Measurements from ENCODE around the gene SNCA.

SNCA gene

DNA sequence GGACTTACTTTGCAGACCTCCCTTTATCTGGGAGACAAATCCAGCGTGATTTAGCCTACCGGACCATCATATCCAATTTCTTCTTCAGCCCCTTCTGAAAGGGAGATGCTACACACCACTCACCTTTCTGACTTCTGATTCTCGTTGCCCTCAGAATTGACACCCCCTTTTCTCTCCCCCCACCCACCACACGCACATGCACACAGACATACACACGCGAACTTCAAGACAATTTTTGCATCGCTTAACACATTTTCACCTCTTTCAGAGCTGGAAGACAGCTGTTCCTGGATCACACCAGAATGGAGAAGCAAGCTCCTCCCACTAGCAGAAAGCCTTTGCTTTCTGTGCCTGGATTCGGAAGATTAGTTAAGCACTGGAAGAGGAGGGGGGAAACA is 1.0 kb upstream of the SNCA start:
- peak overlapping the region; percentile 66 for H3K4me3 ChIP-seq (ENCODE audit: low read length)
- H3K9me3 ChIP-seq (replicated peaks; ENCODE audit: low read length): no peaks in the 10 kb centered on the region
- no peaks in the 10 kb centered on the region for H3K36me3 ChIP-seq (ENCODE audit: insufficient read depth, low read length)
- H3K4me1 ChIP-seq (ENCODE audit: control insufficient read depth, insufficient read depth, low read length): peaks cover 10% of the 10 kb centered on the region
- no peak overlapping the region for H3K9ac ChIP-seq (ENCODE audit: low read depth, low read length)
- peaks cover 58% of the 10 kb centered on the region for H3K27me3 ChIP-seq (ENCODE audit: control insufficient read depth, insufficient read depth, low read length)
- H3K4me2 ChIP-seq (ENCODE audit: low read length): peak overlapping the region; percentile 76

DNA sequence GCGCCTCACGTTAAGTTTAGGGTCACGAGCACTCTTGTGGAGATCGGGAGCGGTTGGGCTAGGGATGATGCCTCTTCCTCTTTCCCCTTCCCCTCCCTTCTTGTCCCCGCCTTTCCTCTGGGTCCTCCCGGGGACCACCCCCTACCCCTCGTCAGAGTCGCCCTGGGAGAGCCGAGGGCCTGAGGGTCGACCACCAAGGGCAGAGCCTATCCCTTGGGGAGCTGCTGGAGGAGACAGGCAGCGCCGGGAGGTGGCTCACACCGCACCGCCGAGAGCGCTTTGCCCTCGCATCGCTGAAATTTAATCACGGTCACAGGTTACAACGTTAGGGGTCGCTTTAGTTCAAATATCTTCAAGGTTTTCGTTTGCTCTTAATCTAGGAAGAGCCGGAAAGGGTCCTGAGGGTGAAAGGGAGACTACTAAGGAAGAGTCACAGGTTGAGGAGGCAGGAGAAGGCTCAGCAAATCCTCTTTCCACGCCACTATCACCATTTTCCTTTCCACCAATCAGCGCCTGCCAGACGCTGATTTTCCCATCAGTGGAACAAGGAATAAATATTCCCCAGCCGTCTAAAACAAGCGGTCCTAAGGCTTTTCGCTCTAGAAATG is 528 bp upstream of the SNCA start:
- H3K4me1 ChIP-seq (ENCODE audit: control insufficient read depth, insufficient read depth, low read length): peaks cover 10% of the 10 kb centered on the region
- H3K27me3 ChIP-seq (ENCODE audit: control insufficient read depth, insufficient read depth, low read length): peaks cover 58% of the 10 kb centered on the region
- peak overlapping the region; percentile 76 for H3K4me2 ChIP-seq (ENCODE audit: low read length)
- peak overlapping the region; percentile 66 for H3K4me3 ChIP-seq (ENCODE audit: low read length)
- no peaks in the 10 kb centered on the region for H3K36me3 ChIP-seq (ENCODE audit: insufficient read depth, low read length)
- no peak overlapping the region for H3K9ac ChIP-seq (ENCODE audit: low read depth, low read length)
- H3K9me3 ChIP-seq (replicated peaks; ENCODE audit: low read length): no peaks in the 10 kb centered on the region

DNA sequence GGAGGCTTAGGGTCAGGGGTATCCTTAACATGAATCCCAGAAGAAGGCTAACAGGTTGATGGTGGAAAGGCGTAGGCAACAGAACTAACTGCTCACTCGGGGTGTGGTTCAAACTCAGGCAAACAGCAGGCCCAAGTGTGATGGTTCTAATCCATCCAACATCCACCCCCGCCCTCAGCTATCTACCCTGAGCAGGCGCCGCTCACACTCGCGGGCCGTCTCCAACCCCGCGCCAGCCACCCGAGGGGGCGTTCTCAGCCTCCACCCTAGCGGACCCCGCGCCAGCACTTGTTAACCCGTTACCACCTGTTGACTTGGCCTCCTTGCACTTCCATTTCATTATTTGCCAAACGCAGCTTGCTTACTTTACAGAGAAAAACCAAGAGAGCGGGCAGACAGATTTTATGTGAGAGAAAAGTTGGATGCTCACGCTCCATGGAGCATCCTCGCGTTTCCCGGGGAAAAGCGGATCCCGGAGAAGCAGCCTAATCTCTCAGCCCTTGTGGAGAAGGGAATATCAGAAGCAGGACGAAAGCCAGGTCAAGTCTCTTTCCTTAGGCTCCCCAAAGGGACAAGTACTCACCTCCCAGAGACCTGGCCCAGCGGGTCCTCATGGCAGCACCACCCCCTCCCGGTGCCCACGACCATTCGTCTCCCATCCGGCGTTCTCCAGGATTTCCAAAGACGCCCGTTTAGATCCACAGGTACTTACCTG is 773 bp downstream of the SNCA start:
- Histone ChIP-seq H3K4me1 (ENCODE audit: control insufficient read depth, insufficient read depth, low read length) (peaks cover 10% of the 10 kb centered on the region), H3K36me3 (ENCODE audit: insufficient read depth, low read length) (no peaks in the 10 kb centered on the region), H3K9me3 (replicated peaks; ENCODE audit: low read length) (no peaks in the 10 kb centered on the region), H3K4me3 (ENCODE audit: low read length) (peak overlapping the region; percentile 66), H3K9ac (ENCODE audit: low read depth, low read length) (no peak overlapping the region), H3K27me3 (ENCODE audit: control insufficient read depth, insufficient read depth, low read length) (peaks cover 53% of the 10 kb centered on the region), H3K4me2 (ENCODE audit: low read length) (peak overlapping the region; percentile 76)

DNA sequence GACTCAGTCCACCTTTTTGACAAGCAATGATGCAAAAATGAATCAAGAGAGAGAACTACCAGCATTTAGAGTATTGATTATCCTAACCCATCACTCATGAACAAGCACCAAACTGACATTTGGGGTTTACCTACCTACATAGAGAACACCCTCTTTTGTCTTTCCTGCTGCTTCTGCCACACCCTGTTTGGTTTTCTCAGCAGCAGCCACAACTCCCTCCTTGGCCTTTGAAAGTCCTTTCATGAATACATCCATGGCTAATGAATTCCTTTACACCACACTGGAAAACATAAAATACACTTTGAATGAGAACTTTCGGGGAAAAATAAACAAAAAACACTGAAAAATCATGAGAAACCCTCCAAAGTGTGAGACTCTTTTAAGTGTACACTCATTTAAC is 1.5 kb downstream of the SNCA start:
- Histone ChIP-seq H3K4me2 (ENCODE audit: low read length) (no peak overlapping the region), H3K9ac (ENCODE audit: low read depth, low read length) (no peak overlapping the region), H3K36me3 (ENCODE audit: insufficient read depth, low read length) (no peaks in the 10 kb centered on the region), H3K9me3 (replicated peaks; ENCODE audit: low read length) (no peaks in the 10 kb centered on the region), H3K4me3 (ENCODE audit: low read length) (no peak overlapping the region), H3K27me3 (ENCODE audit: control insufficient read depth, insufficient read depth, low read length) (peaks cover 52% of the 10 kb centered on the region), H3K4me1 (ENCODE audit: control insufficient read depth, insufficient read depth, low read length) (peaks cover 10% of the 10 kb centered on the region)

DNA sequence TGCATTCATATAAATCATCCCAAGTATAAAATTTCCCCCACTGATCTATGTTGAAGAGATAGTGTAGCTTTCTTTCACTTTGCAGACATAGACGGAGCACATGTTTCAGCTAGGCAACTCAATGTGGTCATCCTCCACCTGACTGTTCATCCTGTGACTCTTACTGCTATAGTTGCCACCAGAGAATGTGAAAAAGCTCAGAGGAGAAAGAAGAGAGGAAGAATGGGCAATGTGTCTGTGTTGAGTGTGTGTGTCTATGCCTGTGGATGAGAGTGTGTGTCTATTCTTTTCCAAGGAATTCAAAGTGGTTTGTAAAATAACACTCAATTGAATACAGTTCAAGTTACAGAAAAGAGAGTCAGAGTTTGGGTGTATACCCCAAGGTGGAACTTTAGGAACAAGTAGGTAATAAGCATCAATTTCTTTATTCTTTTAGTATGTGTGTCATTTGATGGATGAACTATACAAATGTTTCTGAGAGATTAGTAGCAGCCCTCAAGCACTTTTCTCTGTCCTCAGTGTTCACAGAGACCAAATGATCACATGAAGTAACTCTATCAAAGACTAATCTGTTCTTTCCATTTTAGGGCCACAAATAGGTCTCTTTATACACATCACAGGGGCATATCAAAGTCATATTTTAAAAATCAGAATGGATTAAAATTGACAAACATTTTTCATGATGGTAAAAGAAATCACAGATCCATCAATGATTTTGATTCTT is 2.3 kb downstream of the SNCA start:
- Histone ChIP-seq H3K4me3 (ENCODE audit: low read length) (no peak overlapping the region), H3K4me2 (ENCODE audit: low read length) (no peak overlapping the region), H3K9me3 (replicated peaks; ENCODE audit: low read length) (no peaks in the 10 kb centered on the region), H3K4me1 (ENCODE audit: control insufficient read depth, insufficient read depth, low read length) (peaks cover 10% of the 10 kb centered on the region), H3K9ac (ENCODE audit: low read depth, low read length) (no peak overlapping the region), H3K36me3 (ENCODE audit: insufficient read depth, low read length) (no peaks in the 10 kb centered on the region), H3K27me3 (ENCODE audit: control insufficient read depth, insufficient read depth, low read length) (peaks cover 46% of the 10 kb centered on the region)

DNA sequence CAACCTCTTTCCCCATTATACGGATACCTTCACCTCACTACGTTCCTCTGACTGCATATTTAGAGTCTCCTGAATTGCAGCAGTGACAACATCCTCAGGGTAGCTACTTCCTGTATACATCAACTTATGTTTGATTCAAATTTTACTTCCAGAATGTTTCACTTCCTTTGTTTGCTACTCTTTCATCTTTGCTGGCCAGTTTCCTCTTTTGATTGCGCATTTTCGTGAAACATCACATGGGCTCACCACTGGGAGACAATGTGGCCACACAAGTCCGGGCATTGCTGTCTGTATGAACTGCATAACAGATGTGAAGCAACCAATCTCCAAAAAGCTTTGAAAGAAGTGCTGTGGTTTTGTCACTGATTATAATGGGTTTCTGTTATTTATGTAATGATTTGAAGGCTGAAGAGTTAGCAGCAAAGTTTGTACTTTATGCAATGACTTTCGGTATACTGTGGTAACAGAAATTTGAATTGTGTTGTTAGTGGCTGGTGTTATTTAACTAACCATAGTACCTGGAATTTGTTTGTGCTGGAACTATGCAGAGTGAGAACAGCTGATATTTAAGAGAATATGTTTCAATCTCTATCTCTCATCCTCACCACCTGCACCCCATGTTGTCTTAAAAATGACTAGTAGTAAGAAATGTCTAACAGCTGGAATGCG is 7.4 kb downstream of the SNCA start:
- no peak overlapping the region for H3K9ac ChIP-seq (ENCODE audit: low read depth, low read length)
- no peak overlapping the region for H3K4me2 ChIP-seq (ENCODE audit: low read length)
- no peaks in the 10 kb centered on the region for H3K4me1 ChIP-seq (ENCODE audit: control insufficient read depth, insufficient read depth, low read length)
- H3K4me3 ChIP-seq (ENCODE audit: low read length): no peak overlapping the region
- H3K36me3 ChIP-seq (ENCODE audit: insufficient read depth, low read length): no peaks in the 10 kb centered on the region
- H3K9me3 ChIP-seq (replicated peaks; ENCODE audit: low read length): no peaks in the 10 kb centered on the region
- peaks cover 2% of the 10 kb centered on the region for H3K27me3 ChIP-seq (ENCODE audit: control insufficient read depth, insufficient read depth, low read length)

DNA sequence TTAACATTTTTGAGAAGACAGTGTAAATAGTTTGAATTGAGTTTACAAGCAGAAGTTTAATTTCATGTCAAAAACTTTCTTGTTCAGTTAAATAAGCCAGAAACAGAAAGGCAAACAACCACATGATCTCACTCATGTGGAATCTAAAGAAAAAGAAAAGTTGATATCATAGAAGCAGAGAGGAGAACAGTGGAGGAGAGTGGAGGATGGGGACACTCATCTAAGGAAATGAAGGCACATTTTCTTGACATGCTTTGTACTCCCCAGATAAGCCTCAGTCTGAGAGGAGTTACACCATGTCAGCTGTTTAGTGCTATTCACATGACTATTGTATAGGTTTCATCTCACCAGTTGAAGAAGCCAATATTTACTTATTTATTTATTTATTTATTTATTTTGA is 13.5 kb downstream of the SNCA start:
- H3K9me3 ChIP-seq (replicated peaks; ENCODE audit: low read length): no peaks in the 10 kb centered on the region
- no peaks in the 10 kb centered on the region for H3K4me1 ChIP-seq (ENCODE audit: control insufficient read depth, insufficient read depth, low read length)
- H3K27me3 ChIP-seq (ENCODE audit: control insufficient read depth, insufficient read depth, low read length): no peaks in the 10 kb centered on the region
- H3K9ac ChIP-seq (ENCODE audit: low read depth, low read length): no peak overlapping the region
- no peaks in the 10 kb centered on the region for H3K36me3 ChIP-seq (ENCODE audit: insufficient read depth, low read length)
- no peak overlapping the region for H3K4me3 ChIP-seq (ENCODE audit: low read length)
- H3K4me2 ChIP-seq (ENCODE audit: low read length): no peak overlapping the region

DNA sequence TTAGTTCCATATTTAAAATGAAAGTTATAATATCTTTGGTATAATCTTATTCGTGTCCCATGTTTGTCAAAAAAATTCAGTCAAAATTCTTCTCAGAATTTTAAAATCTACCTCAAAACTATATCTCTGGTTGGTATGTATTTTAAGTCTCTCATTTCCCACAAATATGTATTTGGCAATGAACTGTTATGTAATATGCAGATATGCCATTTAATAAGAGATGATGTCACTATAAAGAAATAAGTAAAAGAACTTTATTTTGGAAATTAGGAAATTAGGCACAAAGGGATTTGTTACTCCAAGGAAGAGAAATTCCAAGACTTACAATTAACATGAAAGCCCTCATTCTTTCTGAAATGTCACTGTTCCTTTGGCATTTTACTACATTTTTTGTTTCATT is 15.3 kb downstream of the SNCA start:
- no peaks in the 10 kb centered on the region for H3K9me3 ChIP-seq (replicated peaks; ENCODE audit: low read length)
- no peak overlapping the region for H3K4me3 ChIP-seq (ENCODE audit: low read length)
- H3K27me3 ChIP-seq (ENCODE audit: control insufficient read depth, insufficient read depth, low read length): no peaks in the 10 kb centered on the region
- H3K36me3 ChIP-seq (ENCODE audit: insufficient read depth, low read length): no peaks in the 10 kb centered on the region
- H3K9ac ChIP-seq (ENCODE audit: low read depth, low read length): no peak overlapping the region
- H3K4me2 ChIP-seq (ENCODE audit: low read length): no peak overlapping the region
- no peaks in the 10 kb centered on the region for H3K4me1 ChIP-seq (ENCODE audit: control insufficient read depth, insufficient read depth, low read length)

DNA sequence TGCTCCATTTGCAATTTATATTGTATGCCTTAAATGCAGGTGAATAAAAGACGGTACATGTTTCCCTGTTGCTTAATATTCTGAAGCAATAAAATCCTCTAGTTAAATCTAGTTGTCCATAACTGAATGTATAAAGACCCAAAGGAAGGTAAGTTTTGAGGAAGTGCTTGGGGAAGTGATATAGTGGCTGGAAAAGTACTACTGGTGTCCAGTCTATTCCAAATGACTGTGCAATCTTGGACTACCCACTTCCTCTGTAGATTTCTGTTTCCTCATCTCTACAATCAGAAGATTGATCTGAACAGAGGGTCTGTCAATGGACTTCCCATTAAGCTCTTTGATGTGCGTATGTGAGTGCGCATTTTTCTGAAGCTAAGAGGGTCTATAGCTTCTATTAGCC is 17.0 kb downstream of the SNCA start:
- no peak overlapping the region for H3K4me2 ChIP-seq (ENCODE audit: low read length)
- H3K4me3 ChIP-seq (ENCODE audit: low read length): no peak overlapping the region
- H3K27me3 ChIP-seq (ENCODE audit: control insufficient read depth, insufficient read depth, low read length): no peaks in the 10 kb centered on the region
- H3K9me3 ChIP-seq (replicated peaks; ENCODE audit: low read length): no peaks in the 10 kb centered on the region
- H3K36me3 ChIP-seq (ENCODE audit: insufficient read depth, low read length): no peaks in the 10 kb centered on the region
- no peak overlapping the region for H3K9ac ChIP-seq (ENCODE audit: low read depth, low read length)
- no peaks in the 10 kb centered on the region for H3K4me1 ChIP-seq (ENCODE audit: control insufficient read depth, insufficient read depth, low read length)

DNA sequence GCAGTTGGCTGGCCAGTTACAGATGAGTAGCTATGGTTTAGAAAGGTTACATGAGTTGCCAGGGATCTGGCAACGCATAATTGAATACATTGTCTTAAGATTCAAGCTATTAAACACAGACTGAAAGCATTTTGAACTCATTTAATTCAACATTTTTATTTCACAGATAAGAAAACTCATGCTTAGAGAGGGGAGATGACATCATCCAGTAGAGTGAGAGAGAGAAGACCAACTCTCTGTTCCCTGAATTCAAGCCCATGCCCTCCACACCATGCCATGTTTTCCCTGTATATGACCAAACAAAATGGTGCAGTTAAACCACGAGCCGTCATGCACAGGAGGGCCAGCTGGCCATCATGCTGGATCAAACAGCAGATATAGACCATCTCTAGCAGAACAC is 22.6 kb downstream of the SNCA start:
- H3K4me3 ChIP-seq (ENCODE audit: low read length): no peak overlapping the region
- no peaks in the 10 kb centered on the region for H3K9me3 ChIP-seq (replicated peaks; ENCODE audit: low read length)
- H3K9ac ChIP-seq (ENCODE audit: low read depth, low read length): no peak overlapping the region
- H3K27me3 ChIP-seq (ENCODE audit: control insufficient read depth, insufficient read depth, low read length): no peaks in the 10 kb centered on the region
- H3K36me3 ChIP-seq (ENCODE audit: insufficient read depth, low read length): no peaks in the 10 kb centered on the region
- H3K4me2 ChIP-seq (ENCODE audit: low read length): no peak overlapping the region
- no peaks in the 10 kb centered on the region for H3K4me1 ChIP-seq (ENCODE audit: control insufficient read depth, insufficient read depth, low read length)

DNA sequence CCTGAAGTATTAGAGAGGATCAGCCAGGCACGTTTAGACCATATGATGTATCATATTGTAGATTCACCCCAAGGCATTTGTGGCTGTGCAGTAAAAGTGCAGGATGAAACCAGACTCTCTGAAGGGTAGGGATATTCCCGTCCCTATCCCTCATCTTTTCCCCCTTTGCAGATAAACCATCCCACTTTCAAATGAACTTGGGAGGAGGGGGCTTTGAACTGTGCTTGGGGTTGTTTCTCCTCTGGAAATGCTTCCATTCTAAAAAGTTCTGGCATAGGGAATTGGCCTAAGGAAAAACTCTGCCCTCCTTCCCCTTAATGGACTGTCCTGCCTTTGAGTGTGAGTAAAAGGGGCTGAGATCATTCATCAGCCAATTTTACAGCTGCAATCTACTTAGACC is 23.8 kb downstream of the SNCA start:
- Histone ChIP-seq H3K36me3 (ENCODE audit: insufficient read depth, low read length) (no peaks in the 10 kb centered on the region), H3K9ac (ENCODE audit: low read depth, low read length) (no peak overlapping the region), H3K4me3 (ENCODE audit: low read length) (no peak overlapping the region), H3K4me2 (ENCODE audit: low read length) (no peak overlapping the region), H3K9me3 (replicated peaks; ENCODE audit: low read length) (no peaks in the 10 kb centered on the region), H3K27me3 (ENCODE audit: control insufficient read depth, insufficient read depth, low read length) (no peaks in the 10 kb centered on the region), H3K4me1 (ENCODE audit: control insufficient read depth, insufficient read depth, low read length) (no peaks in the 10 kb centered on the region)

Measured in skeletal muscle satellite cell (primary cell).